ENCODE data around the gene INPP5A. TPM values are rescaled to one million over a fixed set of nuclear protein-coding genes. Genes with fewer than 3 reads are reported as not detected.

The INPP5A gene
- total and polyA plus RNA-seq, 7 donors: 15.1 to 48.8 (median 40.9) TPM

DNA sequence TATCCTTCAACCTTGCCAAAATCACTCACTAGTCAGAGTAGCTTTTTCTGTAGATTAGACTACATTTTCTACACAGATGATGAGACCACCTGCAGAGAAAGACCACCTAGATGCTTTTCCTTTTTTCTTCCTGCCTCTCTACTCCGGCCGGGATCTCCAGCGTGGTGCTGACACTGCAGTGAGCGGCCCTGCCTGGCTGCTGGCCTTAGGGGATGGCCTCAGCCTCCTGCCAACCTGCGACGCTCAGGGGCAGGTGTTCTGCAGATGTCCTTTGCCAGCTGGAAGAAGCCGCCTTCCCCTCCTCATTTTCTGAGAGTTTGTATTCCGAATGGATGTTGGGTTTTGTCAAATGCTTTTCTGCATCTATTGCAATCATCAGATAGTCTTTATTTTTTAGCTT is 291.8 kb downstream of the INPP5A start:
- DNase-seq: peak in 1 of 2 donors; percentile 43
- 19 to 39% (median 23%) methylated on average over 8 of the region's 8 CpGs for WGBS, 3 donors
- Histone ChIP-seq H3K27me3 (ENCODE audit: insufficient read depth in 3 of 3, low read length in 2 of 3) (no peaks in the 10 kb centered on the region), H3K36me3 (ENCODE audit: insufficient read depth in 1 of 2, low read depth in 1 of 2) (peaks cover 0 to 17% of the 10 kb centered on the region in 2 donors), H3K4me1 (no peaks in the 10 kb centered on the region), H3K9me3 (no peaks in the 10 kb centered on the region), H3K27ac (no peak overlapping the region), H3K4me3 (no peak overlapping the region)
- TF ChIP-seq CTCF (IDR thresholded peaks at IDR 0.05): no peak
- intact Hi-C loops (cut with DNase I): no loop called here
- peak in 3 of 4 donors; percentile 57 to 76 (median 73) for ATAC-seq

GRCh38 chr10:132832186-132832969 is 294.8 kb downstream of the INPP5A start:
- DNase-seq: no peak
- no peak for TF ChIP-seq CTCF (IDR thresholded peaks at IDR 0.05)

More at GRCh38 chr10:132832186-132832969, 294.8 kb downstream of the INPP5A start:
- Histone ChIP-seq H3K36me3 (ENCODE audit: insufficient read depth in 1 of 2, low read depth in 1 of 2) (peaks cover 0 to 17% of the 10 kb centered on the region in 2 donors), H3K4me1 (no peaks in the 10 kb centered on the region), H3K27ac (no peak overlapping the region), H3K4me3 (no peak overlapping the region), H3K9me3 (no peaks in the 10 kb centered on the region), H3K27me3 (ENCODE audit: insufficient read depth in 3 of 3, low read length in 2 of 3) (no peaks in the 10 kb centered on the region)
- WGBS, 3 donors: 57 to 61% (median 60%) methylated on average over 30 of the region's 30 CpGs
- intact Hi-C loops (cut with DNase I): loop anchor here in 1 of 2 donors (10.0 kb wide), 1 partner anchor 482 kb away; no protein-coding TSS in a partner anchor
- ATAC-seq: no peak

Other genes starting within 250 kb of the INPP5A start
- gene STK32C, start 229.8 kb upstream of the INPP5A start, total RNA-seq: 1 to 10 TPM; 5.6 to 7.0 (median 6.1) TPM
- 10 to 100 TPM in 1 of 3 donors, 1 to 10 TPM in 2; 3.6 to 11.7 (median 8.1) TPM for gene STK32C, start 229.8 kb upstream of the INPP5A start, polyA plus RNA-seq
- gene LRRC27, start 205.6 kb upstream of the INPP5A start, total RNA-seq: 1 to 10 TPM; 2.2 to 2.9 (median 2.4) TPM
- gene LRRC27, start 205.6 kb upstream of the INPP5A start, polyA plus RNA-seq: 1 to 10 TPM; 2.3 to 8.3 (median 4.3) TPM
- 10 to 100 TPM; 14.5 to 25.0 (median 21.9) TPM for gene PWWP2B, start 140.6 kb upstream of the INPP5A start, total RNA-seq
- 10 to 100 TPM; 18.6 to 35.2 (median 23.4) TPM for gene PWWP2B, start 140.6 kb upstream of the INPP5A start, polyA plus RNA-seq
- gene NKX6-2, start 248.4 kb downstream of the INPP5A start, total RNA-seq: not detected
- not detected for gene NKX6-2, start 248.4 kb downstream of the INPP5A start, polyA plus RNA-seq